ENCODE measurements around the gene RAB27B. TPM values are rescaled to one million over a fixed set of nuclear protein-coding genes. Genes with fewer than 3 reads are reported as not detected.

Gene RAB27B
- total RNA-seq, 2 donors from 2014 or later, result 9.7 to 16.0 TPM

- no peak for ATAC-seq
- DNase-seq, result no peak
- intact Hi-C loops (cut with DNase I, micrococcal nuclease), result no loop called here
Measured at GRCh38 chr18:54883816-54884604, 55.7 kb downstream of the RAB27B start.

- DNase-seq (no peak), ATAC-seq (no peak)
- intact Hi-C loops (cut with DNase I, micrococcal nuclease), result no loop called here
Measured at GRCh38 chr18:54888378-54888777, 60.1 kb downstream of the RAB27B start.

- DNase-seq, result no peak
- no peak for ATAC-seq
- intact Hi-C loops (cut with DNase I, micrococcal nuclease), result no loop called here
Measured at GRCh38 chr18:54888933-54889332, 60.7 kb downstream of the RAB27B start.

- DNase-seq, result no peak
- intact Hi-C loops (cut with DNase I, micrococcal nuclease), result no loop called here
- ATAC-seq, result no peak
Measured at GRCh38 chr18:54899500-54899899, 71.2 kb downstream of the RAB27B start.

- ATAC-seq, result no peak
- DNase-seq, result no peak
- intact Hi-C loops (cut with DNase I, micrococcal nuclease), result no loop called here
Measured at GRCh38 chr18:54900290-54900689, 72.0 kb downstream of the RAB27B start.

GRCh38 chr18:54904581-54904980, 76.3 kb downstream of the RAB27B start:
- intact Hi-C loops (cut with DNase I, micrococcal nuclease), result no loop called here
- no peak for ATAC-seq

GRCh38 chr18:54905629-54906028, 77.4 kb downstream of the RAB27B start:
- ATAC-seq (no peak), DNase-seq (no peak)
- intact Hi-C loops (cut with DNase I, micrococcal nuclease), result no loop called here

More at GRCh38 chr18:54904581-54904980, 76.3 kb downstream of the RAB27B start:
- DNase-seq, result no peak

GRCh38 chr18:54906331-54907185, 78.3 kb downstream of the RAB27B start:
- ATAC-seq (no peak), DNase-seq (no peak)
- intact Hi-C loops (cut with DNase I, micrococcal nuclease), result no loop called here

- ATAC-seq (no peak), DNase-seq (no peak)
- intact Hi-C loops (cut with DNase I, micrococcal nuclease), result no loop called here
Measured at GRCh38 chr18:54909538-54909937, 81.3 kb downstream of the RAB27B start.

GRCh38 chr18:54910161-54910919, 82.1 kb downstream of the RAB27B start:
- ATAC-seq, result no peak
- no peak for DNase-seq
- intact Hi-C loops (cut with DNase I, micrococcal nuclease), result no loop called here

- ATAC-seq (no peak), DNase-seq (no peak)
- intact Hi-C loops (cut with DNase I, micrococcal nuclease), result no loop called here
Measured at GRCh38 chr18:54911551-54911950, 83.3 kb downstream of the RAB27B start.

GRCh38 chr18:54914816-54915215, 86.5 kb downstream of the RAB27B start:
- DNase-seq, result no peak
- intact Hi-C loops (cut with DNase I, micrococcal nuclease), result no loop called here
- ATAC-seq, result no peak

- DNase-seq (no peak), ATAC-seq (no peak)
- intact Hi-C loops (cut with DNase I, micrococcal nuclease), result no loop called here
Measured at GRCh38 chr18:54916507-54916906, 88.2 kb downstream of the RAB27B start.

GRCh38 chr18:54918060-54918459, 89.8 kb downstream of the RAB27B start:
- intact Hi-C loops (cut with DNase I, micrococcal nuclease), result no loop called here
- no peak for DNase-seq
- ATAC-seq, result no peak

GRCh38 chr18:54919412-54919811, 91.1 kb downstream of the RAB27B start:
- DNase-seq, result no peak
- ATAC-seq, result no peak
- intact Hi-C loops (cut with DNase I, micrococcal nuclease), result no loop called here

GRCh38 chr18:54923339-54923956, 95.2 kb downstream of the RAB27B start:
- ATAC-seq (no peak), DNase-seq (no peak)
- intact Hi-C loops (cut with DNase I, micrococcal nuclease), result no loop called here

GRCh38 chr18:54924948-54925347, 96.7 kb downstream of the RAB27B start:
- intact Hi-C loops (cut with DNase I, micrococcal nuclease), result no loop called here
- no peak for ATAC-seq
- DNase-seq, result no peak

GRCh38 chr18:54926593-54927325, 98.5 kb downstream of the RAB27B start:
- no peak for DNase-seq
- ATAC-seq, result no peak

More at GRCh38 chr18:54926593-54927325, 98.5 kb downstream of the RAB27B start:
- intact Hi-C loops (cut with DNase I, micrococcal nuclease), result no loop called here

All from left colon (tissue), 2 donors.